Endothelial cell of umbilical vein (primary cell): ENCODE data around the gene CLIP2. TPM values are rescaled to one million over a fixed set of nuclear protein-coding genes. Genes with fewer than 3 reads are reported as not detected.

Experiments used
- BruUV-seq: library from RNA; stranded (reverse); fragments of 400-500 nt; replicated peaks from 2 replicates; lab custom pipeline; 2021; lab: Mats Ljungman, UMichigan
- CTCF ChIA-PET: fragments of 300-600, 350-600 bp; sonication (Branson Sonifier 250); formaldehyde crosslinking; loops from one replicate; lab custom pipeline; 2021; ENCODE audit warnings: antibody characterized with exemption, inconsistent platforms; lab: Charles Lee
- POLR2A ChIA-PET: fragments of 300-600, 350-600 bp; sonication (Branson Sonifier 250); formaldehyde crosslinking; loops from one replicate; lab custom pipeline; 2021; ENCODE audit warnings: antibody characterized with exemption, inconsistent platforms; lab: Charles Lee
- DNase-seq: peaks from one replicate; pipeline ENCODE4 v3.0.0-alpha.2; 2011; ENCODE audit warnings: low read depth, low spot score
- FAIRE-seq: peaks from 2 replicates; lab custom pipeline; 2011; peaks lifted over from hg19 to GRCh38; lab: Jason Lieb, UNC
- H2AFZ ChIP-seq: 2 replicates; pipeline ENCODE4 v1.6.0; 2012; ENCODE audit warnings: low read depth, low read length, control low read depth, inconsistent platforms
- H3K27ac ChIP-seq: 2 replicates; pipeline ENCODE4 v1.5.1; 2011; ENCODE audit warnings: low read depth, mild to moderate bottlenecking, control low read depth, low read length, moderate library complexity; ENCODE audit not compliant: insufficient read depth
- H3K27me3 ChIP-seq, 2 experiments: 2 replicates each; pipeline versions ENCODE4 v1.6.0 to v1.6.1; 2011; ENCODE audit warnings: low read length in 2 of 2, mixed read lengths in 1 of 2; ENCODE audit not compliant: control insufficient read depth in 2 of 2, insufficient read depth in 2 of 2
- H3K36me3 ChIP-seq, 2 experiments: 2 replicates in 1 of 2; 3 replicates in 1 of 2; pipeline ENCODE4 v1.5.1; 2011; ENCODE audit warnings: low read length in 2 of 2, mild to moderate bottlenecking in 1 of 2, moderate library complexity in 1 of 2; ENCODE audit not compliant: control insufficient read depth in 2 of 2, insufficient read depth in 2 of 2; ENCODE audit errors: extremely low read depth in 1 of 2
- H3K4me1 ChIP-seq: 3 replicates; pipeline ENCODE4 v1.5.1; 2011; ENCODE audit warnings: mild to moderate bottlenecking, low read length; ENCODE audit not compliant: control insufficient read depth, insufficient read depth; ENCODE audit errors: extremely low read depth
- H3K4me2 ChIP-seq: 2 replicates; pipeline ENCODE4 v1.6.1; 2011; ENCODE audit warnings: low read length, control low read depth, mixed read lengths; ENCODE audit not compliant: insufficient read depth
- H3K4me3 ChIP-seq, 3 experiments: fragments of 200-600 bp in 1 of 3; sonication (generic), shearing (Covaris generic) in 1 of 3; replicated peaks in 1 of 3; 2 replicates each; pipeline ENCODE4 v1.5.1; 2011 to 2016; ENCODE audit warnings: control low read depth in 3 of 3, low read length in 3 of 3, mild to moderate bottlenecking in 2 of 3, inconsistent platforms in 1 of 3, low read depth in 1 of 3, moderate library complexity in 1 of 3; ENCODE audit not compliant: insufficient read depth in 1 of 3
- H3K79me2 ChIP-seq: 2 replicates; pipeline ENCODE4 v1.6.0; 2012; ENCODE audit warnings: low read length, inconsistent platforms; ENCODE audit not compliant: control insufficient read depth, insufficient read depth
- H3K9ac ChIP-seq: replicated peaks from 2 replicates; pipeline ENCODE3; 2011; ENCODE audit warnings: low read length, control low read depth; ENCODE audit not compliant: insufficient read depth; ENCODE audit errors: extremely low read depth
- H3K9me1 ChIP-seq: replicated peaks from 3 replicates; pipeline ENCODE4 v1.6.0; 2011; ENCODE audit warnings: mild to moderate bottlenecking, low read length; ENCODE audit not compliant: control insufficient read depth, insufficient read depth; ENCODE audit errors: extremely low read depth
- H3K9me3 ChIP-seq: replicated peaks from 2 replicates; pipeline ENCODE4 v1.5.1; 2012; ENCODE audit warnings: low read length, inconsistent platforms; ENCODE audit not compliant: control insufficient read depth, insufficient read depth
- H4K20me1 ChIP-seq: replicated peaks from 2 replicates; pipeline ENCODE3; 2011; ENCODE audit warnings: mild to moderate bottlenecking, low read length; ENCODE audit not compliant: control insufficient read depth, insufficient read depth; ENCODE audit errors: extremely low read depth
- EZH2 ChIP-seq: IDR thresholded peaks from 2 replicates; pipeline ENCODE4 v1.6.1; 2012; ENCODE audit warnings: borderline replicate concordance, low read depth, mild to moderate bottlenecking, moderate library complexity, low read length, inconsistent platforms; ENCODE audit not compliant: severe bottlenecking
- FOS ChIP-seq: IDR thresholded peaks from 2 replicates; pipeline ENCODE4 v1.6.1; 2011; ENCODE audit warnings: mild to moderate bottlenecking, low read length, moderate library complexity, borderline replicate concordance; ENCODE audit not compliant: insufficient read depth
- GATA2 ChIP-seq: IDR thresholded peaks from 2 replicates; pipeline ENCODE4 v1.7.0; 2011; ENCODE audit warnings: low read depth, mild to moderate bottlenecking, moderate library complexity, mixed read lengths, low read length; ENCODE audit not compliant: insufficient read length, insufficient read depth
- JUN ChIP-seq: IDR thresholded peaks from 2 replicates; pipeline ENCODE4 v1.6.1; 2011; ENCODE audit warnings: borderline replicate concordance, low read depth; ENCODE audit not compliant: insufficient read length, insufficient read depth
- MYC ChIP-seq: IDR thresholded peaks from one replicate; pipeline ENCODE4 v1.6.1; 2011; ENCODE audit warnings: mild to moderate bottlenecking, low read depth, low read length
- POLR2A ChIP-seq: IDR thresholded peaks from 2 replicates; pipeline ENCODE4 v1.6.1; 2012; ENCODE audit warnings: low read depth, mild to moderate bottlenecking, control low read depth, low read length
- POLR2AphosphoS5 ChIP-seq: IDR thresholded peaks from 2 replicates; pipeline ENCODE4 v1.6.1; 2012; ENCODE audit warnings: low read depth, mild to moderate bottlenecking, control low read depth, low read length, moderate library complexity; ENCODE audit not compliant: insufficient read depth
- dilution Hi-C: fragments of 300-500 bp; cut with MboI; formaldehyde crosslinking; loops from one replicate; pipeline ENCODE4 v1.15.0; 2019; ENCODE audit warnings: low sequenced_read_pairs; ENCODE audit not compliant: extremely low pct_ligation_motif_present
- intact Hi-C: fragments of 100-400 bp; cut with micrococcal nuclease; formaldehyde crosslinking; loops from one replicate; pipeline ENCODE4 v1.10.0; 2022
- polyA plus RNA-seq, 4 experiments: library from polyadenylated mRNA; depleted of rRNA in 3 of 4; stranded (reverse) in 3 of 4; unstranded in 1 of 4; fragments of >200 nt; gene quantifications; 2 replicates each; pipeline versions ENCODE4 v1.2.1 to v1.2.3, GENCODE V29; 2011 to 2012; ENCODE audit warnings: missing spikeins in 1 of 4
- total RNA-seq: library from RNA; stranded (reverse); gene quantifications from 2 replicates; pipeline ENCODE4 v1.2.3, GENCODE V29; 2021
- TF ChIP-seq, protein P1 (sequence below), 2 donors: IDR thresholded peaks; 1 replicate in 1 of 2; 2 replicates in 1 of 2; pipeline ENCODE4 v1.5.1; 2011; ENCODE audit warnings: low read length in 2 of 2, mild to moderate bottlenecking in 2 of 2, moderate library complexity in 2 of 2, control low read depth in 1 of 2, inconsistent platforms in 1 of 2, low read depth in 1 of 2; ENCODE audit not compliant: insufficient read depth in 1 of 2; ENCODE audit errors: extremely low read depth in 1 of 2
- TF ChIP-seq, protein P2 (sequence below): IDR thresholded peaks from 2 replicates; pipeline ENCODE4 v1.6.1; 2011; ENCODE audit not compliant: insufficient read depth, insufficient read length

CLIP2 gene
- total and polyA plus RNA-seq, 2 donors (not counting 3 experiments of a cell fraction or from before 2014, with no cell fraction given), result 8.3 to 37.1 TPM

DNA sequence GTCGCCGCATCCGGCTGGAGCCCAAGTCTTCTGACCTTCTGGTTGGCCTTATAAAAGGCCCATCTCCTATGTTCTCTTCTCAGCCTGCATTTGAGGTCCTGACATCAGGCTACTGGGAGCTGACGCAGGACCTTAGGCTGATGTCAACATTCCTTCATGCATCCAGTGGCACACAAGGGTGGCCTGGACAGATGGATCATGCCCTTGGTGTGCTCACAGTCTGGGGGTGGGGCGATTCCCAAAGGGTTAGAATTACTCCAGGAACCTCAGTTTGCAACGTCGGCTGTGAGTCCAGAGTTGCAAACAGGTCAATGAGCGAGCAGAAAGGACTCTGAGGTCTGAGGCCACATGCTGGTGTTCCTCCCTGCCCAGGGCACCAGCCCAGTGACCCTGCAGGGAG lies 8.2 kb upstream of the CLIP2 start:
- TF ChIP-seq, protein P1, sequence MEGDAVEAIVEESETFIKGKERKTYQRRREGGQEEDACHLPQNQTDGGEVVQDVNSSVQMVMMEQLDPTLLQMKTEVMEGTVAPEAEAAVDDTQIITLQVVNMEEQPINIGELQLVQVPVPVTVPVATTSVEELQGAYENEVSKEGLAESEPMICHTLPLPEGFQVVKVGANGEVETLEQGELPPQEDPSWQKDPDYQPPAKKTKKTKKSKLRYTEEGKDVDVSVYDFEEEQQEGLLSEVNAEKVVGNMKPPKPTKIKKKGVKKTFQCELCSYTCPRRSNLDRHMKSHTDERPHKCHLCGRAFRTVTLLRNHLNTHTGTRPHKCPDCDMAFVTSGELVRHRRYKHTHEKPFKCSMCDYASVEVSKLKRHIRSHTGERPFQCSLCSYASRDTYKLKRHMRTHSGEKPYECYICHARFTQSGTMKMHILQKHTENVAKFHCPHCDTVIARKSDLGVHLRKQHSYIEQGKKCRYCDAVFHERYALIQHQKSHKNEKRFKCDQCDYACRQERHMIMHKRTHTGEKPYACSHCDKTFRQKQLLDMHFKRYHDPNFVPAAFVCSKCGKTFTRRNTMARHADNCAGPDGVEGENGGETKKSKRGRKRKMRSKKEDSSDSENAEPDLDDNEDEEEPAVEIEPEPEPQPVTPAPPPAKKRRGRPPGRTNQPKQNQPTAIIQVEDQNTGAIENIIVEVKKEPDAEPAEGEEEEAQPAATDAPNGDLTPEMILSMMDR (IDR thresholded peaks at IDR 0.05; ENCODE audit: extremely low read depth in 1 of 2, insufficient read depth in 1 of 2, low read depth in 1 of 2, low read length in 2 of 2), result no peak
- no peak for TF ChIP-seq GATA2
- TF ChIP-seq, protein P2, sequence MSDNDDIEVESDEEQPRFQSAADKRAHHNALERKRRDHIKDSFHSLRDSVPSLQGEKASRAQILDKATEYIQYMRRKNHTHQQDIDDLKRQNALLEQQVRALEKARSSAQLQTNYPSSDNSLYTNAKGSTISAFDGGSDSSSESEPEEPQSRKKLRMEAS, result no peak
- TF ChIP-seq MYC, result no peak
- no peak for TF ChIP-seq POLR2A
- no peak for TF ChIP-seq POLR2AphosphoS5
- TF ChIP-seq JUN, result no peak
- no peak for TF ChIP-seq EZH2
- no peak for TF ChIP-seq FOS
- Histone ChIP-seq H3K9ac (no peak overlapping the region), H3K4me2 (no peak overlapping the region), H3K79me2 (no peaks in the 10 kb centered on the region), H3K9me1 (no peaks in the 10 kb centered on the region), H4K20me1 (no peaks in the 10 kb centered on the region), H3K4me1 (peaks cover 12% of the 10 kb centered on the region), H2AFZ (no peak overlapping the region), H3K36me3 (no peaks in the 10 kb centered on the region), H3K4me3 (no peak overlapping the region), H3K27me3 (no peaks in the 10 kb centered on the region), H3K9me3 (no peaks in the 10 kb centered on the region), H3K27ac (peak overlapping the region; percentile 91)
- no peak for FAIRE-seq
- CTCF ChIA-PET, result interaction anchor here (2.7 kb wide), 1 partner anchor 11 kb away, joined by 9 read pairs; no protein-coding TSS in a partner anchor
- no peak for DNase-seq
- BruUV-seq, result no TSS peak
- intact Hi-C loops, result loop anchor here (1.0 kb wide), 1 partner anchor 9 kb away; no protein-coding TSS in a partner anchor
- dilution Hi-C loops, result no loop called here
- POLR2A ChIA-PET, result no interaction called here
